HepG2 (cell line): ENCODE data around the gene ELAVL3. TPM values are rescaled to one million over a fixed set of nuclear protein-coding genes. Genes with fewer than 3 reads are reported as not detected.
A peak's percentile ranks its signal among the peaks of the same experiment; 100 is the strongest.

Source experiments
- ATAC-seq: fragments of 200-7000 bp; cut with Tn5 transposase; 3 replicates; pipeline ENCODE4 v1.9.1; 2020; ENCODE audit warnings: mild to moderate bottlenecking, moderate library complexity
- Bru-seq: library from RNA; stranded (reverse); fragments of 400-500 nt; gene quantifications from one replicate; lab custom pipeline; 2021; lab: Mats Ljungman, UMichigan
- BruChase-seq, 2 experiments: library from RNA; stranded (reverse); fragments of 400-500 nt; gene quantifications; one replicate each; lab custom pipeline; 2021; lab: Mats Ljungman, UMichigan
- BruUV-seq: library from RNA; stranded (reverse); fragments of 400-500 nt; replicated peaks from 2 replicates; lab custom pipeline; 2021; lab: Mats Ljungman, UMichigan
- CTCF ChIA-PET: fragments of 300-600 bp; formaldehyde crosslinking; extraction: SDS; loops from one replicate; lab custom pipeline; 2021; ENCODE audit warnings: low total read pairs, inconsistent platforms, low intra/inter-chr PET ratio; lab: Yijun Ruan, JAX
- POLR2A ChIA-PET: fragments of 350-600 bp; sonication (Branson Sonifier 250); formaldehyde crosslinking; loops from one replicate; lab custom pipeline; 2020; ENCODE audit warnings: antibody characterized with exemption, inconsistent platforms; lab: Yijun Ruan, JAX
- DNase-seq: peaks from one replicate; pipeline ENCODE4 v3.0.0-alpha.2; 2015; ENCODE audit warnings: low spot score
- FAIRE-seq: peaks from 3 replicates; lab custom pipeline; 2011; peaks lifted over from hg19 to GRCh38; lab: Jason Lieb, UNC
- H2AFZ ChIP-seq: one replicate; pipeline ENCODE4 v1.6.1; 2011; ENCODE audit warnings: low read length, inconsistent platforms
- H3K27ac ChIP-seq: fragments of 300-600 bp; 3 replicates; pipeline ENCODE4 v1.8.0; 2011; ENCODE audit warnings: mixed run types, mild to moderate bottlenecking, mixed read lengths, low read length, inconsistent platforms; ENCODE audit not compliant: insufficient read depth; ENCODE audit errors: extremely low read length
- H3K27me3 ChIP-seq, 2 experiments: fragments of 200-600 bp in 1 of 2; 2 replicates in 1 of 2; 3 replicates in 1 of 2; pipeline versions ENCODE4 v1.6.0 to v1.8.0; 2011; ENCODE audit warnings: low read length in 2 of 2, mild to moderate bottlenecking in 2 of 2, moderate library complexity in 2 of 2, inconsistent platforms in 1 of 2; ENCODE audit not compliant: insufficient read depth in 2 of 2, control insufficient read depth in 1 of 2
- H3K36me3 ChIP-seq, 2 experiments: fragments of 200-600 bp in 1 of 2; replicated peaks in 1 of 2; 2 replicates in 1 of 2; 3 replicates in 1 of 2; pipeline versions ENCODE4 v1.5.1 to v1.8.0; 2011; ENCODE audit warnings: low read length in 2 of 2, inconsistent platforms in 1 of 2; ENCODE audit not compliant: insufficient read depth in 2 of 2, control insufficient read depth in 1 of 2
- H3K4me1 ChIP-seq: 2 replicates; pipeline ENCODE4 v1.5.1; 2012; ENCODE audit warnings: low read length, inconsistent platforms; ENCODE audit not compliant: insufficient read depth
- H3K4me2 ChIP-seq: 2 replicates; pipeline ENCODE4 v1.6.0; 2011; ENCODE audit warnings: low read depth, low read length, inconsistent platforms
- H3K4me3 ChIP-seq, 3 experiments: fragments of 200-600 bp in 1 of 3; sonication (generic), shearing (Covaris generic) in 1 of 3; replicated peaks in 1 of 3; 2 replicates each; pipeline ENCODE4 v1.5.1; 2011 to 2016; ENCODE audit warnings: low read length in 3 of 3, inconsistent platforms in 2 of 3, low read depth in 2 of 3, mild to moderate bottlenecking in 2 of 3, control low read depth in 1 of 3, mixed read lengths in 1 of 3; ENCODE audit not compliant: insufficient read depth in 1 of 3
- H3K79me2 ChIP-seq: one replicate; pipeline ENCODE4 v1.6.1; 2011; ENCODE audit warnings: low read length, inconsistent platforms; ENCODE audit not compliant: insufficient read depth
- H3K9ac ChIP-seq: 2 replicates; pipeline ENCODE4 v1.6.0; 2011; ENCODE audit warnings: mild to moderate bottlenecking, low read depth, low read length, inconsistent platforms; ENCODE audit not compliant: insufficient read depth
- H3K9me3 ChIP-seq: 2 replicates; pipeline ENCODE4 v1.5.1; 2012; ENCODE audit warnings: mild to moderate bottlenecking, low read length
- H4K20me1 ChIP-seq: 2 replicates; pipeline ENCODE4 v1.6.0; 2011; ENCODE audit warnings: inconsistent platforms, mild to moderate bottlenecking, low read length, moderate library complexity; ENCODE audit not compliant: insufficient read depth
- BCL3 ChIP-seq: sonication (generic); formaldehyde crosslinking; IDR thresholded peaks from 2 replicates; pipeline ENCODE4 v1.5.1; 2020; ENCODE audit warnings: mild to moderate bottlenecking, missing genetic modification reagents, moderate library complexity
- KLF12 ChIP-seq: sonication (generic); formaldehyde crosslinking; IDR thresholded peaks from 2 replicates; pipeline ENCODE4 v1.4.0; 2020; ENCODE audit warnings: missing genetic modification reagents, borderline replicate concordance
- MTA1 ChIP-seq: sonication (generic); formaldehyde crosslinking; IDR thresholded peaks from 2 replicates; pipeline ENCODE4 v1.4.0; 2020; ENCODE audit warnings: missing genetic modification reagents, mild to moderate bottlenecking, borderline replicate concordance
- NCOA2 ChIP-seq: sonication (generic); formaldehyde crosslinking; IDR thresholded peaks from 2 replicates; pipeline ENCODE4 v1.8.0; 2022; ENCODE audit warnings: inconsistent platforms
- RBM39 ChIP-seq: fragments of 200-400 bp; formaldehyde crosslinking; IDR thresholded peaks from one replicate; pipeline ENCODE4 v1.6.1; 2018; ENCODE audit warnings: antibody characterized with exemption, mild to moderate bottlenecking, low read depth, low read length; ENCODE audit not compliant: poor library complexity, severe bottlenecking
- ZNF496 ChIP-seq: sonication (generic); formaldehyde crosslinking; IDR thresholded peaks from 2 replicates; pipeline ENCODE4 v1.8.1; 2023; ENCODE audit warnings: mild to moderate bottlenecking, moderate library complexity, missing genetic modification reagents; ENCODE audit not compliant: insufficient replicate concordance
- ZNF780A ChIP-seq: sonication (generic); formaldehyde crosslinking; IDR thresholded peaks from 2 replicates; pipeline ENCODE4 v1.8.0; 2022; ENCODE audit warnings: mild to moderate bottlenecking, missing genetic modification reagents, moderate library complexity
- WGBS: methylation state at CpG from one replicate; pipeline ENCODE4 v1.1.6; 2017; ENCODE audit warnings: low lambda C conversion rate; 5-methylcytosine and 5-hydroxymethylcytosine counted together
- in situ Hi-C: cut with HindIII; loops from 2 replicates; pipeline ENCODE4 v1.10.0; 2017; ENCODE audit warnings: low pct_unique_long_range_greater_than_20kb; ENCODE audit not compliant: extremely low pct_ligation_motif_present
- intact Hi-C: fragments of 100-400 bp; cut with micrococcal nuclease; formaldehyde crosslinking; loops from one replicate; pipeline ENCODE4 v1.10.0; 2022; ENCODE audit not compliant: unreplicated experiment
- long read RNA-seq, 2 experiments: library from RNA in 1 of 2; library from polyadenylated mRNA in 1 of 2; stranded (forward) in 1 of 2; unstranded in 1 of 2; transcript quantifications; one replicate each; pipeline ENCODE4 v2.0.0, GENCODE V29; 2019 to 2022
- polyA minus RNA-seq, 3 experiments: library from RNA; depleted of rRNA, polyadenylated mRNA; stranded (reverse); fragments of >200 nt; gene quantifications; 2 replicates each; pipeline ENCODE4 v1.2.3, GENCODE V29; 2011; ENCODE audit warnings: low replicate concordance in 1 of 3
- polyA plus RNA-seq, 8 experiments: library from polyadenylated mRNA; depleted of rRNA in 3 of 8; stranded (reverse) in 7 of 8; unstranded in 1 of 8; fragments of >200 nt; fragmentation: Illumina TruSeq in 4 of 8; extraction: Trizol in 4 of 8; gene quantifications; 2 replicates each; pipeline versions ENCODE4 v1.2.1 to v1.2.3, GENCODE V29; 2011 to 2016; ENCODE audit warnings: low read depth in 4 of 8, missing spikeins in 1 of 8, mixed read lengths in 1 of 8; ENCODE audit not compliant: insufficient read depth in 1 of 8
- total RNA-seq, 5 experiments: library from RNA; depleted of rRNA; stranded (reverse); fragments of >200 nt; fragmentation: Illumina TruSeq; extraction: Trizol; gene quantifications; 2 replicates each; pipeline ENCODE4 v1.2.3, GENCODE V29; 2016; ENCODE audit warnings: low read depth in 1 of 5
- TF ChIP-seq, protein P1 (sequence below): sonication (generic); formaldehyde crosslinking; IDR thresholded peaks from 2 replicates; pipeline ENCODE4 v1.8.1; 2023; ENCODE audit warnings: mild to moderate bottlenecking, inconsistent platforms, moderate library complexity, missing genetic modification reagents, borderline replicate concordance

ELAVL3 gene
- total RNA-seq (2016; rRNA removed; fragmentation: Illumina TruSeq; extraction: Trizol) (not detected in 2 replicates), polyA plus RNA-seq (2011; rRNA removed) (0.03 TPM in 2 replicates), polyA minus RNA-seq (2011; rRNA and poly(A)+ RNA removed; ENCODE audit: low replicate concordance) (not detected in 2 replicates), Bru-seq, nascent RNA (percentile 6 among the genes with signal in this experiment), BruChase-seq, experiment 1, labeled RNA remaining after a 6-hour chase (percentile 13 among the genes with signal in this experiment), BruChase-seq, experiment 2, labeled RNA remaining after a 2-hour chase (percentile 14 among the genes with signal in this experiment)
- total RNA-seq (2016; cell fraction: cytosol; rRNA removed; fragmentation: Illumina TruSeq; extraction: Trizol; ENCODE audit: low read depth): not detected in 2 replicates
- total RNA-seq (2016; cell fraction: insoluble cytoplasmic fraction; rRNA removed; fragmentation: Illumina TruSeq; extraction: Trizol): not detected in 2 replicates
- total RNA-seq (2016; cell fraction: membrane; rRNA removed; fragmentation: Illumina TruSeq; extraction: Trizol): not detected in 2 replicates
- not detected in 2 replicates for total RNA-seq (2016; cell fraction: nucleus; rRNA removed; fragmentation: Illumina TruSeq; extraction: Trizol)
- not detected in 2 replicates for polyA plus RNA-seq (2011; cell fraction: cytosol; rRNA removed)
- 0.12 and 0.16 TPM in 2 replicates for polyA plus RNA-seq (2011; cell fraction: nucleus; rRNA removed)
- polyA plus RNA-seq (2012): 0.03 TPM in 2 replicates
- 0.02 TPM in 1 of 2 replicates, not detected in the other for polyA plus RNA-seq (2016; cell fraction: cytosol; fragmentation: Illumina TruSeq; extraction: Trizol; ENCODE audit: low read depth)
- not detected in 2 replicates for polyA plus RNA-seq (2016; cell fraction: insoluble cytoplasmic fraction; fragmentation: Illumina TruSeq; extraction: Trizol; ENCODE audit: low read depth)
- not detected in 2 replicates for polyA plus RNA-seq (2016; cell fraction: membrane; fragmentation: Illumina TruSeq; extraction: Trizol; ENCODE audit: low read depth)
- not detected in 2 replicates for polyA plus RNA-seq (2016; cell fraction: nucleus; fragmentation: Illumina TruSeq; extraction: Trizol; ENCODE audit: insufficient read depth, low read depth)
- not detected in 2 replicates for polyA minus RNA-seq (2011; cell fraction: cytosol; rRNA and poly(A)+ RNA removed)
- not detected in 2 replicates for polyA minus RNA-seq (2011; cell fraction: nucleus; rRNA and poly(A)+ RNA removed)
- long read RNA-seq, experiment 1, partial matches to known transcripts: 0 of 1 reads
- long read RNA-seq, experiment 1, other reads (novel, unspliced or antisense): 1 of 1 reads
- long read RNA-seq, experiment 2: 0 reads

- TF ChIP-seq RBM39 (peak; percentile 5), NCOA2 (no peak), MTA1 (CRISPR knock-in tag) (no peak), BCL3 (no peak), ZNF496 (no peak), ZNF780A (CRISPR knock-in tag) (no peak), KLF12 (no peak)
- TF ChIP-seq, protein P1, sequence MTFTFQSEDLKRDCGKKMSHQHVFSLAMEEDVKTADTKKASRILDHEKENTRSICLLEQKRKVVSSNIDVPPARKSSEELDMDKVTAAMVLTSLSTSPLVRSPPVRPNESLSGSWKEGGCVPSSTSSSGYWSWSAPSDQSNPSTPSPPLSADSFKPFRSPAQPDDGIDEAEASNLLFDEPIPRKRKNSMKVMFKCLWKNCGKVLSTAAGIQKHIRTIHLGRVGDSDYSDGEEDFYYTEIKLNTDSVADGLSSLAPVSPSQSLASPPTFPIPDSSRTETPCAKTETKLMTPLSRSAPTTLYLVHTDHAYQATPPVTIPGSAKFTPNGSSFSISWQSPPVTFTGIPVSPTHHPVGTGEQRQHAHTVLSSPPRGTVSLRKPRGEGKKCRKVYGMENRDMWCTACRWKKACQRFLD: no peak
- FAIRE-seq (no peak), DNase-seq (no peak), ATAC-seq (no peak)
- no peak within 1 kb of the TSS for H2AFZ ChIP-seq
- no peak within 1 kb of the TSS for H3K9ac ChIP-seq
- no TSS peak for BruUV-seq
- peaks cover 10% of the 10 kb centered on the region; the same call in 1 of the 2 replicates for H4K20me1 ChIP-seq
- no peaks in the 10 kb centered on the region for H3K9me3 ChIP-seq
- ChIA-PET CTCF (no interaction called here), POLR2A (interaction anchor here (0.6 kb wide), 1 partner anchor 187 kb away, joined by 3 read pairs; no protein-coding TSS in a partner anchor)
- H3K4me1 ChIP-seq: peaks cover 17% of the 10 kb centered on the region
- in situ Hi-C loops: loop anchor here (5.0 kb wide), 1 partner anchor 99 kb away; the partner anchor contains the start of gene EPOR
- intact Hi-C loops: no loop called here
- peak within 1 kb of the TSS in 2 of 3 experiments; percentile 7 to 37; a peak in 1 of 6 replicates for H3K4me3 ChIP-seq
- H3K27me3 ChIP-seq: peaks cover 5 to 32% of the 10 kb centered on the region in 2 experiments; a peak in 4 of 5 replicates
- no peaks in the 10 kb centered on the region for H3K36me3 ChIP-seq
- no peak within 1 kb of the TSS; the same call in 1 of the 2 replicates for H3K4me2 ChIP-seq
- H3K27ac ChIP-seq: no peak within 1 kb of the TSS
- WGBS: 63% methylated on average over 41 of the region's 77 CpGs
- no peaks in the 10 kb centered on the region for H3K79me2 ChIP-seq
These were observed at the start of gene ELAVL3 for GRCh38 chr19:11480715-11481533. ELAVL3 (minus strand) TSS chr19:11481046; CDS start chr19:11480608, 438 bp downstream.
